Nephron (organoid): ENCODE data around the gene FAHD2A.

Experiments used
- H3K27ac Mint-ChIP-seq, 3 experiments: 2 replicates each; pipeline ENCODE4 v1.8.0; 2020; ENCODE audit warnings: mixed read lengths in 3 of 3, mild to moderate bottlenecking in 2 of 3, moderate library complexity in 1 of 3
- H3K27me3 Mint-ChIP-seq: 2 replicates; pipeline ENCODE4 v1.8.0; 2021; ENCODE audit warnings: low read depth, mild to moderate bottlenecking, moderate library complexity, mixed read lengths
- H3K36me3 Mint-ChIP-seq: 2 replicates; pipeline ENCODE4 v1.8.0; 2020; ENCODE audit warnings: low read depth, mixed read lengths
- H3K4me1 Mint-ChIP-seq: 2 replicates; pipeline ENCODE4 v1.8.0; 2020; ENCODE audit warnings: mixed read lengths
- H3K4me3 Mint-ChIP-seq, 3 experiments: 2 replicates each; pipeline ENCODE4 v1.8.0; 2020; ENCODE audit warnings: mild to moderate bottlenecking in 3 of 3, mixed read lengths in 3 of 3, moderate library complexity in 2 of 3
- H3K9me3 Mint-ChIP-seq: 2 replicates; pipeline ENCODE4 v1.8.0; 2020; ENCODE audit warnings: mixed read lengths
- CTCF ChIP-seq, 3 experiments: fragments of 200-600 bp; sonication (generic); IDR thresholded peaks; one replicate each; pipeline ENCODE4 v1.5.0; 2021; ENCODE audit warnings: antibody characterized with exemption in 3 of 3; ENCODE audit not compliant: unreplicated experiment in 3 of 3

The FAHD2A gene

GRCh38 chr2:95379371-95379831, 23.1 kb upstream of the FAHD2A start:
- Mint-ChIP-seq H3K4me1 (peaks cover 5% of the 10 kb centered on the region), H3K27ac (no peak overlapping the region)

DNA sequence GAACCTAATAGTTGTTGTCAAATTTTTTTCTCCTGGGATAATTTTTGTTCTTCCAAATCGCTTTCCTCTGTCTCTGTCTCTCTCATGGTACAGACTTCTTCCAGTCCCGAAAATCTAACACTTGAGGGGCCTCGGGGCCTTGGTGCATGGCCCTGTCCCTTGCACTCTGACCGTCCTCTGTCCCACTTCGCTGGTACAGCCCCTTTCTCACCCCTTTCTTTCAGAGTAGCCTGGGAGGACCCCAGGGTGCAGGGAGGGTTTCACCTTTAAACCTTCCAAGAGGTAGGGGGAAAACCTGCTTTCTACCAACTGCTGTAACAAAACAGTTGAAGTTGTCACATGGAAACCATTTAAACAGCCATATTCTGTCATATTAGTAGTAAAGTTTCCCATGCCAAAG, 22.2 kb upstream of the FAHD2A start:
- H3K9me3 Mint-ChIP-seq, result no peaks in the 10 kb centered on the region
- no peak for TF ChIP-seq CTCF (IDR thresholded peaks at IDR 0.05; ENCODE audit: unreplicated experiment in 3 of 3)
- H3K27me3 Mint-ChIP-seq, result peaks cover 3% of the 10 kb centered on the region
- no peak overlapping the region for H3K27ac Mint-ChIP-seq
- H3K4me3 Mint-ChIP-seq, result no peak overlapping the region
- H3K4me1 Mint-ChIP-seq, result peaks cover 5% of the 10 kb centered on the region
- no peaks in the 10 kb centered on the region for H3K36me3 Mint-ChIP-seq

More at GRCh38 chr2:95379371-95379831, 23.1 kb upstream of the FAHD2A start:
- no peak for TF ChIP-seq CTCF (IDR thresholded peaks at IDR 0.05; ENCODE audit: unreplicated experiment in 3 of 3)
- H3K36me3 Mint-ChIP-seq, result no peaks in the 10 kb centered on the region
- H3K9me3 Mint-ChIP-seq, result no peaks in the 10 kb centered on the region
- H3K27me3 Mint-ChIP-seq, result peaks cover 3% of the 10 kb centered on the region
- H3K4me3 Mint-ChIP-seq, result no peak overlapping the region

DNA sequence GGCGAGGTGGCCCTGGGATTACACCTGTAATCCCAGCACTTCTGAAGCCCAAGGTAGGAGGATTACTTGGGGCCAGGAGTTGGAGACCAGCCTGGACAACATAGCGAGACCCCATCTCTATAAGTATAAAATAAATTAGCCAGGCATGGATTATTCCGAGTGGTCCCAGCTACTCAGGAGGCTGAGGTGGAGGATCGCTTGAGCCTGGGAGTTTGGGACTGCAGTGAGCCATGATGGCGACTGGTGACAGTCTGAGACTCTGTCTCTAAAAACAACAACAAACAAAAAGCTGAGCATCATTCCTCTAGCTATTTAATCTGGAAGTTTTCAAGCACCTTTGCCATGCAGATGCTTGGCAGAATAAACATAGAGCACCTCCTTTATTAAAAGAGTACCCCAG, 21.8 kb upstream of the FAHD2A start:
- TF ChIP-seq CTCF (IDR thresholded peaks at IDR 0.05; ENCODE audit: unreplicated experiment in 3 of 3), result no peak
- Mint-ChIP-seq H3K27ac (no peak overlapping the region), H3K36me3 (no peaks in the 10 kb centered on the region), H3K4me1 (peaks cover 5% of the 10 kb centered on the region), H3K9me3 (no peaks in the 10 kb centered on the region), H3K27me3 (peaks cover 3% of the 10 kb centered on the region), H3K4me3 (no peak overlapping the region)

DNA sequence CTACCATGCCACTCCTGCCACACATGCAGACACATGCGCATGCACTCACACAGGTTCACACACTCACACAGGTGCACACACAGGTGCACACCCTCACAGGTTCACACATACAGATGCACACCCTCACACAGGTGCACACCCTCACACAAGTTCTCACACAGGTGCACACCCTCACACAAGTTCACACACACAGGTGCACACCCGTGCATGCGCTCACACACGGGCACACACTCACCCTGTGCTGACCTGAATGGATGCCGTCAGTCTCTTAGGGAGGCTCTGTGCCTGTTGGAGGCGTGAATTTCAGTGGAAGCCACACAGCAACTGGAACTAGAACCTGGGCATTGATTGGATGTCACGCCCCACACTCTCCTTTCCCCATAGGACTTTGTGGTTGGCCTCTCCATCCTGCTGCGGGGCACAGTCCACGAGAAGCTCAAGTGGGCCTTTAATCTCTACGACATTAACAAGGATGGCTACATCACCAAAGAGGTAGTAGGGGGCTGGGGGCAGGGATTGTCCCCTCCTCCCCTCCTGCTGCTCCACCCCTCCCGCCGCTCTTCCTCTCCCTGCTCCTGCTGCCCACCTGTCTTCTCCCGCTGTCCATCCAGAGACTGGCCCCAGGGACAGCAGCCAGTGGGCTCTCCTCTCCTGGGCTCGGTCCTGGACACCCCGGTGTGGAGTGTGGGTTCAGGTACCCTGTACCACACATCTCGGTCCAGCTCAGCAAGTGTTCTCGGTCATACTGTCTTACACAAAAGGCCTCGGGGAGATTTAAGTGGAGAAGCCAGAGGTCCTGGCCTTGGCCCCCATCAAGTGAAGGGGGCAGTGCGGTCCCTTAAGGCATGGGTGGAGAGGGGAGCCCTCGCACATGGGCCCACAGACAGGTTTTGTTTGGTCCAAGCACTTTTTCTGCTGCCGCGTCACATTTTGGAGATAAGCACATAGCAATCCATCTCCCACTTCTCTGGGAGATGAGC, 21.0 kb upstream of the FAHD2A start:
- Mint-ChIP-seq H3K27me3 (peaks cover 3% of the 10 kb centered on the region), H3K4me3 (no peak overlapping the region), H3K36me3 (no peaks in the 10 kb centered on the region), H3K9me3 (no peaks in the 10 kb centered on the region), H3K27ac (no peak overlapping the region), H3K4me1 (no peaks in the 10 kb centered on the region)
- TF ChIP-seq CTCF (IDR thresholded peaks at IDR 0.05; ENCODE audit: unreplicated experiment in 3 of 3), result no peak

DNA sequence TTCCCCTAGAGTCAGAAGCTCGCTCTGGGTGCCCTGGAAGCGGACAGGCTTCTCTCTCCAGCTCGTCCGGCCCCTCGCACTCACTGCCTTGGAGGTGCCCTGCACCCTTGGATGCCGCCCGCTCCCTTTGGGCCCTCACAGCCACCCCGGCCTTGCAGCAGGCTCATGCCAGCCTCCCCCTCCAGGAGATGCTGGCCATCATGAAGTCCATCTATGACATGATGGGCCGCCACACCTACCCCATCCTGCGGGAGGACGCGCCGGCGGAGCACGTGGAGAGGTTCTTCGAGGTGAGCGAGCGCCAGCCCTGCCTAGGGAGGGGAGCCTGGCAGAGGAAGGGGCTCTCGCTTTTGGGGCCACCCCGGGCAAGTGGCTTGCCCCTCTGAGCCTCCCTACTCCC, 20.3 kb upstream of the FAHD2A start:
- Mint-ChIP-seq H3K27me3 (peaks cover 3% of the 10 kb centered on the region), H3K27ac (no peak overlapping the region), H3K9me3 (no peaks in the 10 kb centered on the region), H3K36me3 (no peaks in the 10 kb centered on the region), H3K4me3 (no peak overlapping the region), H3K4me1 (no peaks in the 10 kb centered on the region)
- no peak for TF ChIP-seq CTCF (IDR thresholded peaks at IDR 0.05; ENCODE audit: unreplicated experiment in 3 of 3)
